Endodermal cell (in vitro differentiated cells): ENCODE data around the gene NACC2. TPM values are rescaled to one million over a fixed set of nuclear protein-coding genes. Genes with fewer than 3 reads are reported as not detected.

Experiments
- DNase-seq: peaks from one replicate; pipeline ENCODE4 v3.0.0-alpha.2; 2017
- H3K27ac ChIP-seq: 2 replicates; pipeline ENCODE4 v1.5.1; 2013; ENCODE audit warnings: mild to moderate bottlenecking, low read depth, low read length, moderate library complexity
- H3K27me3 ChIP-seq: 2 replicates; pipeline ENCODE4 v1.6.1; 2013; ENCODE audit warnings: mild to moderate bottlenecking, low read length, moderate library complexity; ENCODE audit not compliant: insufficient read depth, control insufficient read depth, poor library complexity, severe bottlenecking
- H3K36me3 ChIP-seq: 2 replicates; pipeline ENCODE4 v1.7.0; 2013; ENCODE audit warnings: mild to moderate bottlenecking, low read length, moderate library complexity; ENCODE audit not compliant: control insufficient read depth, insufficient read depth
- H3K4me1 ChIP-seq: one replicate; pipeline ENCODE4 v1.7.0; 2013; ENCODE audit warnings: low read length; ENCODE audit not compliant: control insufficient read depth, insufficient read depth
- H3K4me3 ChIP-seq: 2 replicates; pipeline ENCODE4 v1.5.1; 2013; ENCODE audit warnings: mild to moderate bottlenecking, low read length, moderate library complexity
- H3K9ac ChIP-seq: 2 replicates; pipeline ENCODE4 v1.6.1; 2013; ENCODE audit warnings: mild to moderate bottlenecking, low read length, moderate library complexity; ENCODE audit not compliant: poor library complexity, severe bottlenecking; ENCODE audit errors: extremely low read depth
- H3K9me3 ChIP-seq: 2 replicates; pipeline ENCODE4 v1.6.1; 2013; ENCODE audit warnings: mild to moderate bottlenecking, low read length, moderate library complexity; ENCODE audit not compliant: control insufficient read depth
- H3K27ac Mint-ChIP-seq: 2 replicates; pipeline ENCODE4 v1.8.0; 2020; ENCODE audit warnings: mixed read lengths
- H3K27me3 Mint-ChIP-seq: 2 replicates; pipeline ENCODE4 v1.8.0; 2021; ENCODE audit warnings: mild to moderate bottlenecking, mixed read lengths; ENCODE audit not compliant: insufficient read depth
- H3K36me3 Mint-ChIP-seq: 2 replicates; pipeline ENCODE4 v1.8.0; 2020; ENCODE audit warnings: low read depth, mixed read lengths
- H3K4me1 Mint-ChIP-seq: 2 replicates; pipeline ENCODE4 v1.8.0; 2020; ENCODE audit warnings: mixed read lengths
- H3K4me3 Mint-ChIP-seq: 2 replicates; pipeline ENCODE4 v1.8.0; 2020; ENCODE audit warnings: mild to moderate bottlenecking, moderate library complexity, mixed read lengths
- H3K9me3 Mint-ChIP-seq: 2 replicates; pipeline ENCODE4 v1.8.0; 2020; ENCODE audit warnings: mild to moderate bottlenecking, mixed read lengths
- CTCF ChIP-seq: fragments of 200-600 bp; sonication (generic); conservative IDR thresholded peaks from 2 replicates; pipeline ENCODE4 v1.5.0; 2021; ENCODE audit warnings: antibody characterized with exemption, mild to moderate bottlenecking
- WGBS, 2 experiments: methylation state at CpG; one replicate each; pipeline versions ENCODE4 v1.1.5 to v1.1.7; 2013; ENCODE audit warnings: missing lambda C conversion rate in 2 of 2, mixed read lengths in 1 of 2; ENCODE audit not compliant: insufficient coverage in 1 of 2, insufficient read length in 1 of 2; 5-methylcytosine and 5-hydroxymethylcytosine counted together
- total RNA-seq, 2 donors: library from RNA; stranded (reverse); fragmentation: NEBNext Ultra II Directional in 1 of 2; extraction: Animal tissue kit (Norgen Biotek cat#: 25700) in 1 of 2; gene quantifications; 2 replicates in 1 of 2; 3 replicates in 1 of 2; pipeline ENCODE4 v1.2.1, GENCODE V29; 2021

The NACC2 gene
- total RNA-seq, 2 donors from 2014 or later = 12.4 to 16.7 TPM

GRCh38 chr9:136052991-136053756 lies 41.9 kb downstream of the NACC2 start:
- peaks cover 6% of the 10 kb centered on the region for H3K4me1 ChIP-seq
- H3K27me3 Mint-ChIP-seq = peaks cover 11% of the 10 kb centered on the region
- H3K4me3 ChIP-seq = no peak overlapping the region
- H3K27ac ChIP-seq = peak overlapping the region; percentile 95
- H3K9ac ChIP-seq = no peak overlapping the region
- no peak for TF ChIP-seq CTCF
- peaks cover 18% of the 10 kb centered on the region for H3K4me1 Mint-ChIP-seq
- H3K9me3 ChIP-seq = no peaks in the 10 kb centered on the region
- DNase-seq = peak; percentile 72
- peaks cover 25% of the 10 kb centered on the region for H3K27me3 ChIP-seq
- H3K36me3 ChIP-seq = no peaks in the 10 kb centered on the region
- no peaks in the 10 kb centered on the region for H3K9me3 Mint-ChIP-seq
- 65 to 76% methylated on average over 9 to 23 of the region's 23 CpGs for WGBS, 2 experiments
- no peak overlapping the region for H3K4me3 Mint-ChIP-seq
- H3K27ac Mint-ChIP-seq = no peak overlapping the region
- no peaks in the 10 kb centered on the region for H3K36me3 Mint-ChIP-seq

- Histone ChIP-seq H3K9me3 (no peaks in the 10 kb centered on the region), H3K4me1 (peaks cover 6% of the 10 kb centered on the region), H3K27me3 (peaks cover 25% of the 10 kb centered on the region), H3K9ac (no peak overlapping the region), H3K36me3 (no peaks in the 10 kb centered on the region), H3K27ac (peak overlapping the region; percentile 95), H3K4me3 (peak overlapping the region; percentile 73)
- Mint-ChIP-seq H3K4me3 (peak overlapping the region; percentile 54), H3K36me3 (no peaks in the 10 kb centered on the region), H3K4me1 (peaks cover 14% of the 10 kb centered on the region), H3K9me3 (no peaks in the 10 kb centered on the region), H3K27ac (no peak overlapping the region), H3K27me3 (peaks cover 11% of the 10 kb centered on the region)
- DNase-seq = peak; percentile 80
- no peak for TF ChIP-seq CTCF
- 40 to 60% methylated on average over 3 to 15 of the region's 15 CpGs for WGBS, 2 experiments
These were observed 42.6 kb downstream of the NACC2 start for GRCh38 chr9:136052472-136052880.

- no peak for TF ChIP-seq CTCF
- no peaks in the 10 kb centered on the region for H3K36me3 Mint-ChIP-seq
- DNase-seq = peak; percentile 87
- peaks cover 25% of the 10 kb centered on the region for H3K27me3 ChIP-seq
- no peaks in the 10 kb centered on the region for H3K36me3 ChIP-seq
- H3K4me1 Mint-ChIP-seq = peaks cover 14% of the 10 kb centered on the region
- H3K4me3 ChIP-seq = peak overlapping the region; percentile 73
- peak overlapping the region; percentile 54 for H3K4me3 Mint-ChIP-seq
- no peaks in the 10 kb centered on the region for H3K9me3 ChIP-seq
- H3K9me3 Mint-ChIP-seq = no peaks in the 10 kb centered on the region
- H3K9ac ChIP-seq = peak overlapping the region; percentile 6
- peak overlapping the region; percentile 68 for H3K27ac Mint-ChIP-seq
- peak overlapping the region; percentile 95 for H3K27ac ChIP-seq
- peaks cover 6% of the 10 kb centered on the region for H3K4me1 ChIP-seq
- H3K27me3 Mint-ChIP-seq = peaks cover 11% of the 10 kb centered on the region
- WGBS, 2 experiments = 5 to 10% methylated on average over 15 to 29 of the region's 31 CpGs
These were observed 43.1 kb downstream of the NACC2 start for GRCh38 chr9:136051837-136052471.
